Measurements from ENCODE around the gene PDE1C. TPM values are rescaled to one million over a fixed set of nuclear protein-coding genes. Genes with fewer than 3 reads are reported as not detected.

PDE1C gene
- total RNA-seq, 6 experiments from 2014 or later, result 0.19 to 1.9 (median 1.2) TPM

- no peak overlapping the region for H3K4me3 Mint-ChIP-seq
- H3K4me1 Mint-ChIP-seq (ENCODE audit: low read depth), result no peaks in the 10 kb centered on the region
- no peaks in the 10 kb centered on the region for H3K9me3 Mint-ChIP-seq
- H3K27ac Mint-ChIP-seq, result no peak overlapping the region
- peak; percentile 91 for TF ChIP-seq CTCF (IDR thresholded peaks at IDR 0.05)
- DNase-seq, result peak; percentile 48
- no peaks in the 10 kb centered on the region for H3K36me3 Mint-ChIP-seq (ENCODE audit: low read depth)
- peaks cover 3% of the 10 kb centered on the region for H3K27me3 Mint-ChIP-seq (ENCODE audit: insufficient read depth)
These were observed 333.9 kb downstream of the PDE1C start for GRCh38 chr7:31735991-31736982.

- peak; percentile 18 for DNase-seq
- TF ChIP-seq CTCF (IDR thresholded peaks at IDR 0.05), result no peak
These were observed 335.8 kb downstream of the PDE1C start for GRCh38 chr7:31734456-31734855.

GRCh38 chr7:31729195-31729804 lies 340.9 kb downstream of the PDE1C start:
- no peaks in the 10 kb centered on the region for H3K9me3 Mint-ChIP-seq
- H3K4me3 Mint-ChIP-seq, result no peak overlapping the region
- H3K27ac Mint-ChIP-seq, result no peak overlapping the region
- H3K4me1 Mint-ChIP-seq (ENCODE audit: low read depth), result no peaks in the 10 kb centered on the region
- no peaks in the 10 kb centered on the region for H3K36me3 Mint-ChIP-seq (ENCODE audit: low read depth)
- H3K27me3 Mint-ChIP-seq (ENCODE audit: insufficient read depth), result no peaks in the 10 kb centered on the region; the same call in 1 of the 2 replicates
- DNase-seq, result no peak
- TF ChIP-seq CTCF (IDR thresholded peaks at IDR 0.05), result no peak

More at GRCh38 chr7:31734456-31734855, 335.8 kb downstream of the PDE1C start:
- Mint-ChIP-seq H3K4me3 (no peak overlapping the region), H3K27ac (no peak overlapping the region), H3K4me1 (ENCODE audit: low read depth) (no peaks in the 10 kb centered on the region), H3K27me3 (ENCODE audit: insufficient read depth) (peaks cover 3% of the 10 kb centered on the region), H3K36me3 (ENCODE audit: low read depth) (no peaks in the 10 kb centered on the region), H3K9me3 (no peaks in the 10 kb centered on the region)

- no peaks in the 10 kb centered on the region for H3K27me3 Mint-ChIP-seq (ENCODE audit: insufficient read depth)
- no peaks in the 10 kb centered on the region for H3K9me3 Mint-ChIP-seq
- no peaks in the 10 kb centered on the region for H3K36me3 Mint-ChIP-seq (ENCODE audit: low read depth)
- H3K27ac Mint-ChIP-seq, result no peak overlapping the region
- DNase-seq, result no peak
- no peaks in the 10 kb centered on the region for H3K4me1 Mint-ChIP-seq (ENCODE audit: low read depth)
- TF ChIP-seq CTCF (IDR thresholded peaks at IDR 0.05), result no peak
- H3K4me3 Mint-ChIP-seq, result no peak overlapping the region
These were observed 345.5 kb downstream of the PDE1C start for GRCh38 chr7:31724696-31725095.

GRCh38 chr7:31720366-31720765 lies 349.8 kb downstream of the PDE1C start:
- H3K4me3 Mint-ChIP-seq, result no peak overlapping the region
- H3K9me3 Mint-ChIP-seq, result peaks cover 12% of the 10 kb centered on the region; the same call in 1 of the 2 replicates
- TF ChIP-seq CTCF (IDR thresholded peaks at IDR 0.05), result no peak
- H3K27me3 Mint-ChIP-seq (ENCODE audit: insufficient read depth), result peaks cover 2% of the 10 kb centered on the region; the same call in 1 of the 2 replicates
- H3K36me3 Mint-ChIP-seq (ENCODE audit: low read depth), result no peaks in the 10 kb centered on the region
- H3K4me1 Mint-ChIP-seq (ENCODE audit: low read depth), result no peaks in the 10 kb centered on the region
- no peak for DNase-seq
- no peak overlapping the region for H3K27ac Mint-ChIP-seq
